DND-41 (cell line): ENCODE results near the gene GSDMA.

ENCODE experiments used
- CTCF ChIP-seq: IDR thresholded peaks from 2 replicates; pipeline ENCODE4 v1.5.1; 2012; ENCODE audit warnings: borderline replicate concordance, low read length, moderate library complexity, mild to moderate bottlenecking; ENCODE audit not compliant: poor library complexity, severe bottlenecking; ENCODE audit errors: extremely low read depth
- EZH2 ChIP-seq: IDR thresholded peaks from 3 replicates; pipeline ENCODE4 v1.6.1; 2012; ENCODE audit warnings: borderline replicate concordance, low read depth, mild to moderate bottlenecking, moderate library complexity, low read length, inconsistent platforms; ENCODE audit not compliant: severe bottlenecking

- TF ChIP-seq CTCF: no peak
- TF ChIP-seq EZH2: no peak
Measured at GRCh38 chr17:39939106-39939505, 23.7 kb upstream of the GSDMA start.
